ENCODE measurements around the gene NEFH.
A peak's percentile ranks its signal among the peaks of the same experiment; 100 is the strongest.

NEFH gene, protein sequence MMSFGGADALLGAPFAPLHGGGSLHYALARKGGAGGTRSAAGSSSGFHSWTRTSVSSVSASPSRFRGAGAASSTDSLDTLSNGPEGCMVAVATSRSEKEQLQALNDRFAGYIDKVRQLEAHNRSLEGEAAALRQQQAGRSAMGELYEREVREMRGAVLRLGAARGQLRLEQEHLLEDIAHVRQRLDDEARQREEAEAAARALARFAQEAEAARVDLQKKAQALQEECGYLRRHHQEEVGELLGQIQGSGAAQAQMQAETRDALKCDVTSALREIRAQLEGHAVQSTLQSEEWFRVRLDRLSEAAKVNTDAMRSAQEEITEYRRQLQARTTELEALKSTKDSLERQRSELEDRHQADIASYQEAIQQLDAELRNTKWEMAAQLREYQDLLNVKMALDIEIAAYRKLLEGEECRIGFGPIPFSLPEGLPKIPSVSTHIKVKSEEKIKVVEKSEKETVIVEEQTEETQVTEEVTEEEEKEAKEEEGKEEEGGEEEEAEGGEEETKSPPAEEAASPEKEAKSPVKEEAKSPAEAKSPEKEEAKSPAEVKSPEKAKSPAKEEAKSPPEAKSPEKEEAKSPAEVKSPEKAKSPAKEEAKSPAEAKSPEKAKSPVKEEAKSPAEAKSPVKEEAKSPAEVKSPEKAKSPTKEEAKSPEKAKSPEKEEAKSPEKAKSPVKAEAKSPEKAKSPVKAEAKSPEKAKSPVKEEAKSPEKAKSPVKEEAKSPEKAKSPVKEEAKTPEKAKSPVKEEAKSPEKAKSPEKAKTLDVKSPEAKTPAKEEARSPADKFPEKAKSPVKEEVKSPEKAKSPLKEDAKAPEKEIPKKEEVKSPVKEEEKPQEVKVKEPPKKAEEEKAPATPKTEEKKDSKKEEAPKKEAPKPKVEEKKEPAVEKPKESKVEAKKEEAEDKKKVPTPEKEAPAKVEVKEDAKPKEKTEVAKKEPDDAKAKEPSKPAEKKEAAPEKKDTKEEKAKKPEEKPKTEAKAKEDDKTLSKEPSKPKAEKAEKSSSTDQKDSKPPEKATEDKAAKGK

GRCh38 chr22:29479417-29480261, at the start of gene NEFH:
Gene NEFH, plus strand, starts transcription at chr22:29480218. Its CDS starts 45 bp downstream, at chr22:29480263.
- no peak for TF ChIP-seq NFIC (IDR thresholded peaks at IDR 0.05)
- no peak for TF ChIP-seq YY1 (IDR thresholded peaks at IDR 0.05; ENCODE audit: low read depth)
- TF ChIP-seq REST (IDR thresholded peaks at IDR 0.05; ENCODE audit: low read depth) = no peak
- TF ChIP-seq, protein P1, sequence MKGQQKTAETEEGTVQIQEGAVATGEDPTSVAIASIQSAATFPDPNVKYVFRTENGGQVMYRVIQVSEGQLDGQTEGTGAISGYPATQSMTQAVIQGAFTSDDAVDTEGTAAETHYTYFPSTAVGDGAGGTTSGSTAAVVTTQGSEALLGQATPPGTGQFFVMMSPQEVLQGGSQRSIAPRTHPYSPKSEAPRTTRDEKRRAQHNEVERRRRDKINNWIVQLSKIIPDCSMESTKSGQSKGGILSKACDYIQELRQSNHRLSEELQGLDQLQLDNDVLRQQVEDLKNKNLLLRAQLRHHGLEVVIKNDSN (IDR thresholded peaks at IDR 0.05) = no peak
- TF ChIP-seq EGR1 (IDR thresholded peaks at IDR 0.05) = no peak
- no peak for TF ChIP-seq CREB1 (IDR thresholded peaks at IDR 0.05; ENCODE audit: low read depth)
- TF ChIP-seq TAF1 (IDR thresholded peaks at IDR 0.05; ENCODE audit: low read depth) = peak; percentile 42; the same call in 1 of the 2 replicates
- peak; percentile 88; the same call in 1 of the 2 replicates for TF ChIP-seq MAX (IDR thresholded peaks at IDR 0.05)
- TF ChIP-seq CEBPB (IDR thresholded peaks at IDR 0.05) = no peak
- peak; percentile 79; the same call in 1 of the 2 replicates for TF ChIP-seq ZBTB7A (IDR thresholded peaks at IDR 0.05; ENCODE audit: low read depth)

DNA sequence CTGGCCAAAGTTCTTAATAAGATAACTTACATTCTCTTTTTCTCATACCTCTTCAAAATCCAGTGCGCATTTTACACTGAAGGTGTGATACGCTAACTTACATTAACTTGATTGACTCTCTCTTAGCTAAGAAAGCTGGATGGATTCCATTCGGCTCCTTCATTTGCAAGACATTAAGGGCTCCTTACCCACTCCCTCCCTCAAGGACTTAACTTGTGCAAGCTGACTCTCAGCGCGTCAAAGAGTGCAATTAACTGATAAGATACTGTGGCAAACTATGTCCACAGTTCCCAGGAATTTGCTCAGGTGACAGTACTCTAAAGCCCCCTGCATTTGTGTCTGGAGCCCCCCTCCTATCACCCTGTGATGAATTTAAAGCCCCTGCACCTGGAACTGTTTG, 48.0 kb upstream of the NEFH start:
- TF ChIP-seq NFIC (IDR thresholded peaks at IDR 0.05) = no peak
- TF ChIP-seq, protein P1 (IDR thresholded peaks at IDR 0.05) = no peak
- TF ChIP-seq REST (IDR thresholded peaks at IDR 0.05; ENCODE audit: low read depth) = no peak
- TF ChIP-seq TCF12 (IDR thresholded peaks at IDR 0.05; ENCODE audit: low read depth) = no peak
- no peak for TF ChIP-seq CEBPB (IDR thresholded peaks at IDR 0.05)
- TF ChIP-seq TAF1 (IDR thresholded peaks at IDR 0.05; ENCODE audit: low read depth) = no peak
- no peak for TF ChIP-seq CREB1 (IDR thresholded peaks at IDR 0.05; ENCODE audit: low read depth)

- TF ChIP-seq EP300 (IDR thresholded peaks at IDR 0.05; ENCODE audit: borderline replicate concordance) (no peak), YY1 (IDR thresholded peaks at IDR 0.05; ENCODE audit: low read depth) (no peak)
Measured at GRCh38 chr22:29433856-29434255, 46.2 kb upstream of the NEFH start.

DNA sequence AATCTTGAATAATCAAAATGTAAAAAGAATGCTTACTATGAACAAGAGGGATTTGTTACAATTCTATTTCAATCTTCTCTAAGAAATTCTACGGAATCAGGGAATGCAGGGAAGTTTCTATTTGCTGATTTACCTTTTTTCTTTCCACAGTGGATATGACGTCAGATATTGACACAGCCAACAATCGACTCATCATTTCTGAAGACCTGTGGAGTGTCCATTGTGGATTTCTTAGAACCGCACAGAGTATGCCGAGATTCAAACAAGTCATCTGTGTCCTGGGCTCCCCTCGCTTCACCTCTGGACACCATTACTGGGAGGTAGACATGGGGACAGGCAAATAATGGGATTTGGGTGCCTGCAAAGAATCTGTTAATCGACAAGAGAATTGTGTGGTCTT, 45.7 kb upstream of the NEFH start:
- no peak for TF ChIP-seq REST (IDR thresholded peaks at IDR 0.05; ENCODE audit: low read depth)
